ENCODE data around the gene SLC34A3.

SLC34A3 gene

DNA sequence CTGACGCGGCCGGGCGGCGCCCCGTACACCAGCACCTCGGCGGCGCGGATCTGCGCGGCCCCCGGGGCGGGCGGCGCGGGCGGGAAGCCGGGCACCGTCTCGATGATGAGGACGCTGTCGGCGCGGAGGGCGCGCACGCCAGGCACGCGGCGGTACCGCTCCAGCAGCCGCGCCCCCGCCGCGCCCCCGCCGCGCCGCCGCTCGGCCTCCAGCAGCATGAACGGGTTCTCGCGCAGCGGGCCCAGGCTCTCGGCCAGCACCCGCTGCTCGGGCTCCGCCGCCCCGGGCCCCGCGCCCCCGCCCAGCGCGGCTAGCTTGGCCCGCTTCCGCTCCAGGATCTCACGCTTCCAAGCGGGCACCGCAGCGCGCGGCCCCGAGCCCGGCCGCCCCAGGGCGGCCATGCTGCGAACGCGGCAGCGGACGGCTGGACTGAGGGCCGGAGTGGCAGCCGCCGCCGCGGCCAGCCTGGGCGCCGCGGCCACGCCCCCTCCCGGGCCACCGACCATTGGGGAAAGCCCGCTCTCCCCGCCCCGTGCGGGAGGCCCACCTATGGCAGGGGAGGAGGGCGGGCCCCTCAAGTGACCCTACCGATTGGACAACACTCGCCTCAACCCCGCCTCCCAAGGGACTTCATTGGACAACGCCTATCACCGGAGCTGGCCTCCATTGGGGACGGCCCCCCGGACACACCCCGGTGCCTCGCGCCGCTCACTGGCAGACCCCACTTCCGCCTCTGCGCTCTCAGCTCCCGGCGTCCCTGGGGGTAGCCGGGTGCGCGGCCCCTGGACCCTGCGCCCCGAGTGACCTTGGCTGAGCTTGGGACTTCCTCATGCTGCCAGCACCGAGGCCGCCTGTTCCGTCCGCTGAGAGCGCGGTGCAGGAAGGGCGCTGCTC, 30.1 kb upstream of the SLC34A3 start, which contains the start of gene TPRN:
Gene TPRN, minus strand, starts transcription at position 431 of the 894 bp plus-strand sequence. Its CDS starts 30 bp downstream, at position 401.
- in situ Hi-C loops (cut with HindIII; ENCODE audit: low sequenced_read_pairs) = no loop called here
- peak within 1 kb of the TSS; percentile 58 for H3K4me3 ChIP-seq (ENCODE audit: low read depth, low read length)
- TF ChIP-seq, protein P1, sequence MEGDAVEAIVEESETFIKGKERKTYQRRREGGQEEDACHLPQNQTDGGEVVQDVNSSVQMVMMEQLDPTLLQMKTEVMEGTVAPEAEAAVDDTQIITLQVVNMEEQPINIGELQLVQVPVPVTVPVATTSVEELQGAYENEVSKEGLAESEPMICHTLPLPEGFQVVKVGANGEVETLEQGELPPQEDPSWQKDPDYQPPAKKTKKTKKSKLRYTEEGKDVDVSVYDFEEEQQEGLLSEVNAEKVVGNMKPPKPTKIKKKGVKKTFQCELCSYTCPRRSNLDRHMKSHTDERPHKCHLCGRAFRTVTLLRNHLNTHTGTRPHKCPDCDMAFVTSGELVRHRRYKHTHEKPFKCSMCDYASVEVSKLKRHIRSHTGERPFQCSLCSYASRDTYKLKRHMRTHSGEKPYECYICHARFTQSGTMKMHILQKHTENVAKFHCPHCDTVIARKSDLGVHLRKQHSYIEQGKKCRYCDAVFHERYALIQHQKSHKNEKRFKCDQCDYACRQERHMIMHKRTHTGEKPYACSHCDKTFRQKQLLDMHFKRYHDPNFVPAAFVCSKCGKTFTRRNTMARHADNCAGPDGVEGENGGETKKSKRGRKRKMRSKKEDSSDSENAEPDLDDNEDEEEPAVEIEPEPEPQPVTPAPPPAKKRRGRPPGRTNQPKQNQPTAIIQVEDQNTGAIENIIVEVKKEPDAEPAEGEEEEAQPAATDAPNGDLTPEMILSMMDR (IDR thresholded peaks at IDR 0.05; ENCODE audit: low read depth, low read length) = no peak
- DNase-seq (ENCODE audit: low read depth, low spot score) = peak; percentile 99

DNA sequence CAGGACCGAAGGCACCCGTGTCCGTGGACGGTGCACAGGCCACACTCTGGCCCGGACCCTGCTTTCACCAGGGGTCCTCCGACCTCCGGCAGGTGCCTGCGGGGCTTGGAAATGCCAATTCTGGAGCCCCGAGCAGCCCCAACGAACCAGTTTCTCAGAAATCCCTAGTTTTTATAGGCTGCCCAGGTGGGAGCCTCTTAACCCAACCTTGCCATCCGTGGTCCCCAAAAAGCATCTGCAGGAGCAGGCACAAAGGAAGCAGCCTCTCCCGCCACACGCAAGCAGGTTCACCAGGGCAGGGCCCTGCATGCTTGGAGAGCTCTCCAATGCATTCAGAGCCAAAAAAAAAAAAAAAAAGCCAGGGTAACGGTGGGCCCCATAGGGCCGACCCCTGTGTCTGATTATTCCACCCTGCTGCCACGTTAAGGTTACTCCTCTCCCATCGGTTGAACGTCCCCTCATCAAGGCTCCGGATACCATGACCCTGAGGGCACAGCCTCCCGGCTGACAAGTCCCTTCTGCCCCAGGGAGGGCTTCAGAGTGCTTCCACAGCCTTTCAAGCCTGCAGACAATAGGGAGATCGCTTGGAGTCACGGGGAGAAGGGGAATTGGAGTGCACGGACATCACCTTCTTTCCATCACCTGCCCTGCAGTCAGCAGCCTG, 29.4 kb upstream of the SLC34A3 start:
- DNase-seq (ENCODE audit: low read depth, low spot score) = no peak
- TF ChIP-seq, protein P1 (IDR thresholded peaks at IDR 0.05; ENCODE audit: low read depth, low read length) = no peak
- peak overlapping the region; percentile 58 for H3K4me3 ChIP-seq (ENCODE audit: low read depth, low read length)
- in situ Hi-C loops (cut with HindIII; ENCODE audit: low sequenced_read_pairs) = no loop called here

DNA sequence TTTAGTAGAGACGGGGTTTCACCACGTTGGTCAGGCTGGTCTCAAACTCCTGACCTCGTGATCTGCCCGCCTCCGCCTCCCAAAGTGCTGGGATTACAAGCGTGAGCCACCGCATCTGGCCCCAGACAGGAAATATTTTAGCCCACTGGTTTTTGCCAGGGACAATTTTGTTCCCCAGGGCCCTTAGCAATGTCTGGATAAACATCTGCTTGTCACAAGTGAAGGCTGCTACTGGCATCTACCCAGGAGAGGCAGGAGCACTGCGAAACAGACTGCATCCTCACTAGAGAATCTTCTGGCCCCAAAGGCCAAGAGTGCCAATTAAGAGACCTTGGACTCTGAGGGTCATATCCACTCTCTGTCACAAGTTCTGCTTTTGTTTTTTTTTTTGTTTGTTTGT, 27.7 kb upstream of the SLC34A3 start:
- H3K4me3 ChIP-seq (ENCODE audit: low read depth, low read length) = no peak overlapping the region
- in situ Hi-C loops (cut with HindIII; ENCODE audit: low sequenced_read_pairs) = no loop called here
- TF ChIP-seq, protein P1 (IDR thresholded peaks at IDR 0.05; ENCODE audit: low read depth, low read length) = no peak
- DNase-seq (ENCODE audit: low read depth, low spot score) = no peak

DNA sequence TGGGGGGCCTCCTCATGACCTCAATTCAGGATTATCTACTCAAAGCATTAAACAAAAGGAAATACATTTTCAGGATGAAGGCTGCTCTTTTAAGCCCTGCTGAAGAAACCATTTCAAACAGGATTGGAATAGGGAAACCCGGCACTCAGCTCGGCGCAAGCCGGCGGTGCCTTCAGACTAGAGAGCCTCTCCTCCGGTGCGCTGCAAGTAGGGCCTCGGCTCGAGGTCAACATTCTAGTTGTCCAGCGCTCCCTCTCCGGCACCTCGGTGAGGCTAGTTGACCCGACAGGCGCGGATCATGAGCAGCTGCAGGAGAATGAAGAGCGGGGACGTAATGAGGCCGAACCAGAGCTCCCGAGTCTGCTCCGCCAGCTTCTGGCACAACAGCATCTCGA, 26.0 kb upstream of the SLC34A3 start:
- in situ Hi-C loops (cut with HindIII; ENCODE audit: low sequenced_read_pairs) = no loop called here
- DNase-seq (ENCODE audit: low read depth, low spot score) = no peak
- TF ChIP-seq, protein P1 (IDR thresholded peaks at IDR 0.05; ENCODE audit: low read depth, low read length) = no peak
- H3K4me3 ChIP-seq (ENCODE audit: low read depth, low read length) = peak overlapping the region; percentile 90

DNA sequence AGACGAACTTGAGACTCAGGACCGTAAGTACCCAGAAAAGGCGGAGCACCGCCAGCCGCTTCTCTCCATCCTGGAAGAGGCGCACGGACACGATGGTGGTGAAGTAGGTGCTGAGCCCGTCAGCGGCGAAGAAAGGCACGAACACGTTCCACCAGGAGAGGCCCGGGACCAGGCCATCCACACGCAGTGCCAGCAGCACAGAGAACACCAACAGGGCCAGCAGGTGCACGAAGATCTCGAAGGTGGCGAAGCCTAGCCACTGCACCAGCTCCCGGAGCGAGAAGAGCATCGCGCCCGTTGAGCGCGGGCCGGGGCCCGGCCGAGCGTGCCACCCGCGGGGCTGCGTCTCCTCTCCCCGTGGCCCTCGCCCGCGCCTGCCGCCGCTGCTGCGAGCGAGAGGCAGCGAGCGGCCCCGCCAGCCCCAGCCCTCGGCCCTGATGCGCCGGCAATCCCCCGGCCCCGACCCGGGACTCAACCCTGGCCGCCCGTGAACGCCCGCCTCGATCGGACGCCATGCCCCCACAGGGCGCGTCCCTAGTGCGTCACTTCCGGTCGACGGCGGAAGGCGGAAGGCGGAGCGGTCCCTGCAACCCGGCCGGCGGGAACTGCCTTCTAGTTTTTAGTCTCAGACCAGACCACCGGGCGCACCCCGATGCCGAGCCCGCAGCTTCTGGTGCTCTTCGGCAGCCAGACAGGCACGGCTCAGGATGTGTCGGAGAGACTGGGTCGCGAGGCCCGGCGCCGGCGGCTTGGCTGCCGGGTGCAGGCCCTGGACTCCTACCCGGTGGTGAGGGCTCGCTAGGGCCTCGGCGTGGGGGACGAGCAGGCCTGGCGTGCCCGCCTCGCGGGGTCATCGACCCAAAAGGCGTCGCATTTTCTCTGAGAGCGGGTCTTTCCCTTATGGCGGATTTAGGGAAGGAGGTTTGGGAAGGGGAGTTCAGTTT, 25.3 kb upstream of the SLC34A3 start, which contains the start of the genes NDOR1 and TMEM203:
Gene NDOR1, plus strand, starts transcription at position 575 of the 944 bp plus-strand sequence. Its CDS starts 78 bp downstream, at position 653.
Gene TMEM203, minus strand, starts transcription at position 523 of the 944 bp plus-strand sequence. Its CDS starts 234 bp downstream, at position 289.
- TF ChIP-seq, protein P1 (IDR thresholded peaks at IDR 0.05; ENCODE audit: low read depth, low read length) = no peak
- in situ Hi-C loops (cut with HindIII; ENCODE audit: low sequenced_read_pairs) = no loop called here
- DNase-seq (ENCODE audit: low read depth, low spot score) = peak; percentile 80
- peak within 1 kb of the TSS; percentile 90 for H3K4me3 ChIP-seq (ENCODE audit: low read depth, low read length)
